Left lung (tissue), 10 donors: ENCODE data around the gene FMN1. TPM values are rescaled to one million over a fixed set of nuclear protein-coding genes. Genes with fewer than 3 reads are reported as not detected.

Source experiments
- ATAC-seq: fragments of 200-7000 bp; cut with Tn5 transposase; one replicate; pipeline ENCODE4 v1.9.1; 2020; ENCODE audit warnings: moderate library complexity
- DNase-seq, 4 donors: peaks; one replicate each; pipeline ENCODE4 v3.0.0-alpha.2; 2013 to 2020
- H3K27ac ChIP-seq, 2 donors: fragments of 200-600 bp; sonication (generic) in 1 of 2; one replicate each; pipeline versions ENCODE4 v1.5.0 to v1.8.0; 2020 to 2021
- H3K27me3 ChIP-seq, 2 donors: fragments of 200-600 bp; sonication (generic) in 1 of 2; one replicate each; pipeline versions ENCODE4 v1.5.0 to v1.8.0; 2020 to 2021
- H3K36me3 ChIP-seq, 2 donors: fragments of 200-600 bp; sonication (generic) in 1 of 2; one replicate each; pipeline versions ENCODE4 v1.5.0 to v1.8.0; 2020 to 2021
- H3K4me1 ChIP-seq, 2 donors: fragments of 200-600 bp; one replicate each; pipeline ENCODE4 v1.8.0; 2021
- H3K4me3 ChIP-seq, 2 donors: fragments of 200-600 bp; sonication (generic) in 1 of 2; one replicate each; pipeline versions ENCODE4 v1.5.0 to v1.8.0; 2020 to 2021; ENCODE audit warnings: mild to moderate bottlenecking in 1 of 2
- H3K9me3 ChIP-seq, 2 donors: fragments of 200-600 bp; sonication (generic) in 1 of 2; one replicate each; pipeline versions ENCODE4 v1.5.0 to v1.8.0; 2020 to 2021
- intact Hi-C, 2 donors: fragments of 100-400 bp; cut with DNase I; formaldehyde crosslinking; loops; one replicate each; pipeline versions ENCODE4 v1.11.2 to v1.14.2; 2022
- polyA plus RNA-seq, 6 donors: library from polyadenylated mRNA; unstranded; fragments of 120-200 nt; gene quantifications; one replicate each; pipeline ENCODE4 v1.2.1, GENCODE V29; 2013; ENCODE audit not compliant: insufficient read length in 6 of 6
- total RNA-seq, 2 donors: library from RNA; stranded (reverse); fragmentation: NEBNext Ultra II Directional; extraction: Animal tissue kit (Norgen Biotek cat#: 25700); gene quantifications; one replicate each; pipeline ENCODE4 v1.2.1, GENCODE V29; 2021
- TF ChIP-seq, protein P1 (sequence below), 2 donors: fragments of 200-600 bp; sonication (generic) in 1 of 2; IDR thresholded peaks; one replicate each; pipeline versions ENCODE4 v1.5.0 to v1.8.0; 2021; ENCODE audit warnings: antibody characterized with exemption in 2 of 2
- donor health status: DM: no; HTN: yes; CAD: no.
- donor health status: DM: no; HTN: no; CAD: no.

Gene FMN1
- total and polyA plus RNA-seq, 8 donors: 4.6 to 45.2 (median 8.4) TPM

DNA sequence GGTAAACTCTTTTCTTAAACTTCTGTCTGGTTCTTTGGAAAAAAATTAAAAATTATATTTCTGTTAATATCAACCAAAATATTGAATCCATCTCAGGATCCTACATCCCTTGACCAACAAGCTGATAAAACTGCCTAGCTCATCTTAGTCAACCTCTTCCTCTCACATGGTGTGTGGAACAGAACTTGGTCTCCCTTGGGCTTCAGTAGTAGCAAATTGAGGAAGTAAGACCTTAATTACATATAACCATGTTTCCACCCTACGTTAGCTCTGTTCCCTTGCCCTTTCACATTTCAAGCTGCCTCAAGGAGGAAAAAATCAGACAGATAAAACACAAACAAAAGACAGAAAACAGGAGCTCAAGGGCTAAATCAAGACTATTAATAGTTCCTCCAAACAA is 360.4 kb downstream of the FMN1 start:
- peak; percentile 53 for ATAC-seq
- TF ChIP-seq, protein P1, sequence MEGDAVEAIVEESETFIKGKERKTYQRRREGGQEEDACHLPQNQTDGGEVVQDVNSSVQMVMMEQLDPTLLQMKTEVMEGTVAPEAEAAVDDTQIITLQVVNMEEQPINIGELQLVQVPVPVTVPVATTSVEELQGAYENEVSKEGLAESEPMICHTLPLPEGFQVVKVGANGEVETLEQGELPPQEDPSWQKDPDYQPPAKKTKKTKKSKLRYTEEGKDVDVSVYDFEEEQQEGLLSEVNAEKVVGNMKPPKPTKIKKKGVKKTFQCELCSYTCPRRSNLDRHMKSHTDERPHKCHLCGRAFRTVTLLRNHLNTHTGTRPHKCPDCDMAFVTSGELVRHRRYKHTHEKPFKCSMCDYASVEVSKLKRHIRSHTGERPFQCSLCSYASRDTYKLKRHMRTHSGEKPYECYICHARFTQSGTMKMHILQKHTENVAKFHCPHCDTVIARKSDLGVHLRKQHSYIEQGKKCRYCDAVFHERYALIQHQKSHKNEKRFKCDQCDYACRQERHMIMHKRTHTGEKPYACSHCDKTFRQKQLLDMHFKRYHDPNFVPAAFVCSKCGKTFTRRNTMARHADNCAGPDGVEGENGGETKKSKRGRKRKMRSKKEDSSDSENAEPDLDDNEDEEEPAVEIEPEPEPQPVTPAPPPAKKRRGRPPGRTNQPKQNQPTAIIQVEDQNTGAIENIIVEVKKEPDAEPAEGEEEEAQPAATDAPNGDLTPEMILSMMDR (IDR thresholded peaks at IDR 0.05): no peak
- intact Hi-C loops: no loop called here
- H3K9me3 ChIP-seq: no peaks in the 10 kb centered on the region
- no peak overlapping the region for H3K4me3 ChIP-seq
- no peaks in the 10 kb centered on the region for H3K36me3 ChIP-seq
- H3K4me1 ChIP-seq: no peaks in the 10 kb centered on the region
- H3K27me3 ChIP-seq: no peaks in the 10 kb centered on the region
- DNase-seq: no peak
- H3K27ac ChIP-seq: no peak overlapping the region

DNA sequence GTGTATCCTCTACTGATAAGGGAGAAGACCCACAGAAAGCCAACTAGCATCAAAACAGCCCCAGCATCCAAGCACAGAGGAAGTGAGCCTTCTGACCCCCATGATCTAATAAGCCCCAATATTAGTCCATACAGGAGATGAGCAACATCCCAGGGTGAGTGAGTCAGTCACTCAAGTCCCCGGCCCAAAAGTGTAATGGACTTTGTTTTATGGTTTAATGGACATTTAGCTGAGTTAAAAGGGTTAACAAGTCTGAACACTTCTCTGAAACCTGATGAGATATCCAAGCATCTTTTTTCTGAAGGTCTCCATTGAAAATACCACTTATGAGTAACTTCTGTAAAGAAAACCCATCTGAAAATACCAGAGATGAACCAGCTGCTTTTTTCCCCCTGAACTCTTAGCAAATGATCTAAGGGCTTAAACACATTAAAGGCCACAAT is 361.1 kb downstream of the FMN1 start:
- no peaks in the 10 kb centered on the region for H3K9me3 ChIP-seq
- DNase-seq (no peak), ATAC-seq (no peak)
- no peak overlapping the region for H3K4me3 ChIP-seq
- H3K27ac ChIP-seq: no peak overlapping the region
- TF ChIP-seq, protein P1 (IDR thresholded peaks at IDR 0.05): no peak
- H3K4me1 ChIP-seq: no peaks in the 10 kb centered on the region
- no peaks in the 10 kb centered on the region for H3K36me3 ChIP-seq
- H3K27me3 ChIP-seq: no peaks in the 10 kb centered on the region
- intact Hi-C loops: no loop called here

DNA sequence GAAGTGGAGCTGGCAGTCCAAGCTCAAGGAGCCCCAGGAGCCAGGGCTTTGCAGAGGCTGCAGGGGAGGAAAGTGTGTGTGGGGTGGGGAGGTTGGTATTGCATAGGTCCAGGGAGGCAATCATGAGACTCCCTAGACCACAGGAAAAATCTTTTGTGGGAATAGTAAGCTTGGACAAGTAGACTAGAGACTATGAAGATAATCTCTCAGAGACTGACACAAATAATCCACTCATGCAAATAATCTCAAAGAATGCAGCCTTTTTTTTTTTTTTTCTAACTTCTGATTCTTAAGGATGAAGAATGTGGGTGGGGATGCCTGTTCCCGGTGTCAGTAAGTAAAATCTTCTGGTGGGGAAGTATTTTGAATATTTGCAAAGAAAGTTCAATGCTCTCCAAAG is 363.0 kb downstream of the FMN1 start:
- intact Hi-C loops: no loop called here
- no peak for DNase-seq
- no peak overlapping the region for H3K27ac ChIP-seq
- H3K27me3 ChIP-seq: no peaks in the 10 kb centered on the region
- no peaks in the 10 kb centered on the region for H3K4me1 ChIP-seq
- H3K4me3 ChIP-seq: no peak overlapping the region
- H3K9me3 ChIP-seq: no peaks in the 10 kb centered on the region
- TF ChIP-seq, protein P1 (IDR thresholded peaks at IDR 0.05): no peak
- peaks cover 0 to 5% of the 10 kb centered on the region in 2 donors for H3K36me3 ChIP-seq
- no peak for ATAC-seq

DNA sequence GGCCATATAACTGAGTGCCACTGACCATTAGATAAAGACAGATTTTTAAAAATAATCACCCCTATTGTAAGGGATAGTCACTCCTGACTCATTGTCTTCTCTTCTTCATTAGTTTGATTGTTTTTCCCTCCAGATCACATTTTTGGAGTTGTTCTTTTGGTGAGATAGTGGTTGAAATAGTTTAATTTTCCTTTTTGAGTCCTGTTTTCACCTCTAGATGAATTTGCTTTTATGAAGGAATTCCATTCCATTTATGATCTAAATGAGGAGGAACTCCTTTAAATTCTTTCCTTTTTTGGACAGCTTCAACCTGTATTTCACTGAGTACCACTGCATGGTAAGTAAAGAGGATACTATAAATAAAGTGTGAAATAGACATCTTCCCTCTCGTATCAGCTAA is 364.3 kb downstream of the FMN1 start:
- H3K4me3 ChIP-seq: no peak overlapping the region
- peaks cover 0 to 5% of the 10 kb centered on the region in 2 donors for H3K36me3 ChIP-seq
- DNase-seq: no peak
- TF ChIP-seq, protein P1 (IDR thresholded peaks at IDR 0.05): no peak
- no peak for ATAC-seq
- no peaks in the 10 kb centered on the region for H3K27me3 ChIP-seq
- H3K4me1 ChIP-seq: no peaks in the 10 kb centered on the region
- intact Hi-C loops: no loop called here
- H3K27ac ChIP-seq: no peak overlapping the region
- no peaks in the 10 kb centered on the region for H3K9me3 ChIP-seq

DNA sequence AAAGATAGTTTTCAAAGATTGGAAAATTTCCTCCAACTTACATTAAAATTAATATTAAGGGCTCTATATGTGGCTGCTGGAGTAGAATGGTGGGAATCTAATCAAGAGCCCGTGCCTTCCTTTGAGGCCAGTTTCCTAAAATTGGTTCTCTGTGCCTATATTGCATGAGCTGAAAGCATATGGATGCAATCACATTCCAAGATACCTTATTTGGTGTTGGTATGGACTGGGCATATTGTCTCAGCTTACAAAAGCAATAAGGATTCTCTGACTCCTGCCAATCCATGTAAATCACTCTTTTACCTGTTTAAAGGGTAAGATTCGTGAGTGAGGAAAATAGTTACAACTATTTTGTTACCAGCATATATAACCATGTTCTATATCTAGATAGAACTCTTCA is 365.1 kb downstream of the FMN1 start:
- Histone ChIP-seq H3K27me3 (no peaks in the 10 kb centered on the region), H3K36me3 (peaks cover 0 to 5% of the 10 kb centered on the region in 2 donors), H3K4me3 (no peak overlapping the region), H3K9me3 (no peaks in the 10 kb centered on the region), H3K27ac (no peak overlapping the region), H3K4me1 (no peaks in the 10 kb centered on the region)
- ATAC-seq: no peak
- DNase-seq: no peak
- intact Hi-C loops: no loop called here
- TF ChIP-seq, protein P1 (IDR thresholded peaks at IDR 0.05): no peak
